GM23338 (cell line): ENCODE data around the gene INPP5A. TPM values are rescaled to one million over a fixed set of nuclear protein-coding genes. Genes with fewer than 3 reads are reported as not detected.

Experiments
- ATAC-seq: fragments of 200-7000 bp; cut with Tn5 transposase; 3 replicates; pipeline ENCODE4 v1.9.1; 2020
- DNase-seq: peaks from one replicate; pipeline ENCODE4 v3.0.0-alpha.2; 2015; ENCODE audit warnings: low spot score
- H2AFZ ChIP-seq: fragments of 200-600 bp; sonication (generic); 2 replicates; pipeline ENCODE4 v1.8.0; 2016; ENCODE audit warnings: antibody characterized with exemption, mild to moderate bottlenecking, moderate library complexity
- H3F3A ChIP-seq: fragments of 200-600 bp; sonication (generic); replicated peaks from 2 replicates; pipeline ENCODE4 v1.8.0; 2017; ENCODE audit warnings: antibody characterized with exemption, mixed run types, low read depth
- H3K27ac ChIP-seq: fragments of 200-600 bp; sonication (generic); 2 replicates; pipeline ENCODE4 v1.6.1; 2016; ENCODE audit warnings: low read depth
- H3K27me3 ChIP-seq: fragments of 200-600 bp; sonication (generic); 2 replicates; pipeline ENCODE4 v1.8.0; 2016; ENCODE audit warnings: mild to moderate bottlenecking, mixed run types, moderate library complexity; ENCODE audit not compliant: insufficient read depth
- H3K36me3 ChIP-seq: fragments of 200-600 bp; sonication (generic); 2 replicates; pipeline ENCODE4 v1.8.0; 2016; ENCODE audit warnings: mild to moderate bottlenecking; ENCODE audit not compliant: insufficient read depth
- H3K4me1 ChIP-seq: fragments of 200-600 bp; sonication (generic); 2 replicates; pipeline ENCODE4 v1.8.0; 2016; ENCODE audit warnings: mild to moderate bottlenecking, moderate library complexity; ENCODE audit not compliant: insufficient read depth
- H3K4me2 ChIP-seq: fragments of 200-600 bp; sonication (generic); 2 replicates; pipeline ENCODE4 v1.7.1; 2017; ENCODE audit warnings: mixed run types
- H3K4me3 ChIP-seq: fragments of 200-600 bp; sonication (generic); 2 replicates; pipeline ENCODE4 v1.6.1; 2016; ENCODE audit warnings: mixed run types
- H3K79me2 ChIP-seq: fragments of 200-600 bp; sonication (generic); replicated peaks from 2 replicates; pipeline ENCODE4 v1.8.0; 2017; ENCODE audit warnings: mild to moderate bottlenecking; ENCODE audit not compliant: insufficient read depth
- H3K9me2 ChIP-seq: fragments of 200-600 bp; sonication (generic); 2 replicates; pipeline ENCODE4 v1.8.0; 2017; ENCODE audit not compliant: insufficient read depth
- H4K20me1 ChIP-seq: fragments of 200-600 bp; sonication (generic); replicated peaks from 2 replicates; pipeline ENCODE4 v1.8.0; 2017; ENCODE audit warnings: mild to moderate bottlenecking; ENCODE audit not compliant: insufficient read depth
- H3K27ac Mint-ChIP-seq: 2 replicates; pipeline ENCODE4 v1.8.0; 2020; ENCODE audit warnings: inconsistent platforms, mild to moderate bottlenecking, moderate library complexity, mixed read lengths
- H3K27me3 Mint-ChIP-seq: 3 replicates; pipeline ENCODE4 v1.8.0; 2022; ENCODE audit warnings: low read depth, mild to moderate bottlenecking, moderate library complexity, mixed read lengths, inconsistent platforms; ENCODE audit not compliant: insufficient read depth, poor library complexity
- H3K36me3 Mint-ChIP-seq: 3 replicates; pipeline ENCODE4 v1.8.0; 2021; ENCODE audit warnings: low read depth, mild to moderate bottlenecking, inconsistent platforms, moderate library complexity, mixed read lengths
- H3K4me1 Mint-ChIP-seq: 3 replicates; pipeline ENCODE4 v1.8.0; 2020; ENCODE audit warnings: mild to moderate bottlenecking, inconsistent platforms, mixed read lengths
- H3K4me3 Mint-ChIP-seq: 3 replicates; pipeline ENCODE4 v1.8.0; 2021; ENCODE audit warnings: moderate library complexity, mild to moderate bottlenecking, inconsistent platforms, mixed read lengths
- H3K9me3 Mint-ChIP-seq: 3 replicates; pipeline ENCODE4 v1.8.0; 2020; ENCODE audit warnings: moderate library complexity, mild to moderate bottlenecking, inconsistent platforms, mixed read lengths
- CREB1 ChIP-seq: fragments of 250-450 bp; sonication (Bioruptor Pico); IDR thresholded peaks from 2 replicates; pipeline ENCODE4 v1.5.0; 2020; ENCODE audit warnings: low read depth, mild to moderate bottlenecking, moderate library complexity
- ETS1 ChIP-seq: IDR thresholded peaks from 2 replicates; pipeline ENCODE4 v1.6.1; 2016; ENCODE audit warnings: antibody characterized with exemption
- EZH2 ChIP-seq: fragments of 200-600 bp; sonication (generic); IDR thresholded peaks from one replicate; pipeline ENCODE4 v1.8.0; 2017; ENCODE audit warnings: antibody characterized with exemption, mild to moderate bottlenecking, low read depth; ENCODE audit not compliant: unreplicated experiment
- JUNB ChIP-seq: IDR thresholded peaks from one replicate; pipeline ENCODE4 v1.6.1; 2016; ENCODE audit warnings: antibody characterized with exemption; ENCODE audit not compliant: unreplicated experiment
- NANOG ChIP-seq: IDR thresholded peaks from 2 replicates; pipeline ENCODE4 v1.6.1; 2016; ENCODE audit warnings: antibody characterized with exemption, borderline replicate concordance
- POLR2AphosphoS5 ChIP-seq: IDR thresholded peaks from 2 replicates; pipeline ENCODE4 v1.6.1; 2016; ENCODE audit warnings: antibody characterized with exemption, low read depth
- STAT1 ChIP-seq: IDR thresholded peaks from one replicate; pipeline ENCODE4 v1.6.1; 2016; ENCODE audit warnings: antibody characterized with exemption; ENCODE audit not compliant: unreplicated experiment
- ZNF114 ChIP-seq: fragments of 250-450 bp; sonication (Bioruptor Pico); IDR thresholded peaks from 2 replicates; pipeline ENCODE4 v1.5.0; 2020; ENCODE audit warnings: mild to moderate bottlenecking, moderate library complexity
- ZNF331 ChIP-seq: fragments of 250-450 bp; sonication (Bioruptor Pico); IDR thresholded peaks from 2 replicates; pipeline ENCODE4 v1.5.0; 2020; ENCODE audit warnings: low read depth, mild to moderate bottlenecking, moderate library complexity
- ZNF462 ChIP-seq: fragments of 250-450 bp; sonication (Bioruptor Pico); IDR thresholded peaks from 2 replicates; pipeline ENCODE4 v1.5.0; 2020; ENCODE audit warnings: mild to moderate bottlenecking, moderate library complexity
- polyA plus RNA-seq: library from polyadenylated mRNA; unstranded; fragments of >200 nt; fragmentation: Nextera tagmentation; extraction: Ambion mirVana; gene quantifications from 2 replicates; pipeline ENCODE4 v1.2.1, GENCODE V29; 2016
- total RNA-seq: library from RNA; depleted of rRNA; stranded (reverse); fragments of >200 nt; shearing (Covaris generic); gene quantifications from 2 replicates; pipeline ENCODE4 v1.2.3, GENCODE V29; 2014
- TF ChIP-seq, protein P1 (sequence below): IDR thresholded peaks from one replicate; pipeline ENCODE4 v1.6.1; 2018; ENCODE audit warnings: antibody characterized with exemption; ENCODE audit not compliant: unreplicated experiment
- TF ChIP-seq, protein P2 (sequence below), 2 experiments: fragments of 200-600 bp in 1 of 2; sonication (generic) in 1 of 2; conservative IDR thresholded peaks; 2 replicates each; pipeline versions ENCODE4 v1.5.1 to v1.6.1; 2016 to 2017; ENCODE audit warnings: antibody characterized with exemption in 2 of 2, low read depth in 2 of 2, mild to moderate bottlenecking in 2 of 2, moderate library complexity in 1 of 2

INPP5A gene
- total and polyA plus RNA-seq, 2 experiments from 2014 or later = 5.9 to 40.6 TPM

GRCh38 chr10:132548106-132548823 is 10.7 kb downstream of the INPP5A start (continued):
- TF ChIP-seq, protein P1, sequence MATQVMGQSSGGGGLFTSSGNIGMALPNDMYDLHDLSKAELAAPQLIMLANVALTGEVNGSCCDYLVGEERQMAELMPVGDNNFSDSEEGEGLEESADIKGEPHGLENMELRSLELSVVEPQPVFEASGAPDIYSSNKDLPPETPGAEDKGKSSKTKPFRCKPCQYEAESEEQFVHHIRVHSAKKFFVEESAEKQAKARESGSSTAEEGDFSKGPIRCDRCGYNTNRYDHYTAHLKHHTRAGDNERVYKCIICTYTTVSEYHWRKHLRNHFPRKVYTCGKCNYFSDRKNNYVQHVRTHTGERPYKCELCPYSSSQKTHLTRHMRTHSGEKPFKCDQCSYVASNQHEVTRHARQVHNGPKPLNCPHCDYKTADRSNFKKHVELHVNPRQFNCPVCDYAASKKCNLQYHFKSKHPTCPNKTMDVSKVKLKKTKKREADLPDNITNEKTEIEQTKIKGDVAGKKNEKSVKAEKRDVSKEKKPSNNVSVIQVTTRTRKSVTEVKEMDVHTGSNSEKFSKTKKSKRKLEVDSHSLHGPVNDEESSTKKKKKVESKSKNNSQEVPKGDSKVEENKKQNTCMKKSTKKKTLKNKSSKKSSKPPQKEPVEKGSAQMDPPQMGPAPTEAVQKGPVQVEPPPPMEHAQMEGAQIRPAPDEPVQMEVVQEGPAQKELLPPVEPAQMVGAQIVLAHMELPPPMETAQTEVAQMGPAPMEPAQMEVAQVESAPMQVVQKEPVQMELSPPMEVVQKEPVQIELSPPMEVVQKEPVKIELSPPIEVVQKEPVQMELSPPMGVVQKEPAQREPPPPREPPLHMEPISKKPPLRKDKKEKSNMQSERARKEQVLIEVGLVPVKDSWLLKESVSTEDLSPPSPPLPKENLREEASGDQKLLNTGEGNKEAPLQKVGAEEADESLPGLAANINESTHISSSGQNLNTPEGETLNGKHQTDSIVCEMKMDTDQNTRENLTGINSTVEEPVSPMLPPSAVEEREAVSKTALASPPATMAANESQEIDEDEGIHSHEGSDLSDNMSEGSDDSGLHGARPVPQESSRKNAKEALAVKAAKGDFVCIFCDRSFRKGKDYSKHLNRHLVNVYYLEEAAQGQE = no peak
- no peak for TF ChIP-seq EZH2
- no peak for TF ChIP-seq ZNF114
- no peak for TF ChIP-seq NANOG

DNA sequence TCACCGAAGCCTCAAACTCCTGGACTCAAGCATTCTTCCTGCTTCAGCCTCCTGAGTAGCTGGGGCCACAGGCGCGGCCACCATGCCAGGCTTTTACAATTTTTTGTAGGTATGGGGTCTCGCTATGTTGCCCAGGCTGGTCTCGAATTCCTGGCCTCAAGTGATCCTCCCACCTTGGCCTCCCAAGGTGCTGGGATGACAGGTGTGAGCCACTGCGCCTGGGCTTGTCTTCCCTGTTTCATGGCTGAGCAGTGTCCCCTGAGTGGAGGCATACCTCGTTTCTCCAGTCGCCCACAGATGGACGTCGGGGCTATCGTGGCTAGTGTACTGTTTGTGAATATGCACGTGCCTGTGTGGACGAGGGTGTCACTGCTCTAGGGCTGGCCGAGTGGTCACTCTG is 11.3 kb downstream of the INPP5A start:
- H3K27me3 Mint-ChIP-seq = peaks cover 4% of the 10 kb centered on the region
- peaks cover 54% of the 10 kb centered on the region for H3K79me2 ChIP-seq
- peaks cover 13% of the 10 kb centered on the region for H3K4me1 Mint-ChIP-seq
- no peaks in the 10 kb centered on the region for H3K9me3 Mint-ChIP-seq
- no peaks in the 10 kb centered on the region for H3K36me3 ChIP-seq
- DNase-seq = no peak
- no peak overlapping the region for H3K27ac Mint-ChIP-seq
- no peak overlapping the region for H3K27ac ChIP-seq
- H3K4me2 ChIP-seq = no peak overlapping the region
- no peaks in the 10 kb centered on the region for H3K4me1 ChIP-seq
- H3F3A ChIP-seq = no peaks in the 10 kb centered on the region
- H3K36me3 Mint-ChIP-seq = no peaks in the 10 kb centered on the region
- H2AFZ ChIP-seq = no peak overlapping the region
- H3K4me3 ChIP-seq = no peak overlapping the region
- H3K9me2 ChIP-seq = no peaks in the 10 kb centered on the region
- H3K4me3 Mint-ChIP-seq = no peak overlapping the region
- no peaks in the 10 kb centered on the region for H3K27me3 ChIP-seq
- no peaks in the 10 kb centered on the region; the same call in none of the 2 replicates for H4K20me1 ChIP-seq
- ATAC-seq = no peak
- no peak for TF ChIP-seq JUNB
- no peak for TF ChIP-seq EZH2
- no peak for TF ChIP-seq NANOG
- TF ChIP-seq ZNF462 (CRISPR knock-in tag) = no peak
- no peak for TF ChIP-seq STAT1
- no peak for TF ChIP-seq CREB1
- TF ChIP-seq, protein P2, sequence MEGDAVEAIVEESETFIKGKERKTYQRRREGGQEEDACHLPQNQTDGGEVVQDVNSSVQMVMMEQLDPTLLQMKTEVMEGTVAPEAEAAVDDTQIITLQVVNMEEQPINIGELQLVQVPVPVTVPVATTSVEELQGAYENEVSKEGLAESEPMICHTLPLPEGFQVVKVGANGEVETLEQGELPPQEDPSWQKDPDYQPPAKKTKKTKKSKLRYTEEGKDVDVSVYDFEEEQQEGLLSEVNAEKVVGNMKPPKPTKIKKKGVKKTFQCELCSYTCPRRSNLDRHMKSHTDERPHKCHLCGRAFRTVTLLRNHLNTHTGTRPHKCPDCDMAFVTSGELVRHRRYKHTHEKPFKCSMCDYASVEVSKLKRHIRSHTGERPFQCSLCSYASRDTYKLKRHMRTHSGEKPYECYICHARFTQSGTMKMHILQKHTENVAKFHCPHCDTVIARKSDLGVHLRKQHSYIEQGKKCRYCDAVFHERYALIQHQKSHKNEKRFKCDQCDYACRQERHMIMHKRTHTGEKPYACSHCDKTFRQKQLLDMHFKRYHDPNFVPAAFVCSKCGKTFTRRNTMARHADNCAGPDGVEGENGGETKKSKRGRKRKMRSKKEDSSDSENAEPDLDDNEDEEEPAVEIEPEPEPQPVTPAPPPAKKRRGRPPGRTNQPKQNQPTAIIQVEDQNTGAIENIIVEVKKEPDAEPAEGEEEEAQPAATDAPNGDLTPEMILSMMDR (conservative IDR thresholded peaks at IDR 0.05; ENCODE audit: low read depth in 2 of 2) = no peak
- no peak for TF ChIP-seq POLR2AphosphoS5
- no peak for TF ChIP-seq ZNF331 (CRISPR knock-in tag)
- no peak for TF ChIP-seq ETS1
